ENCODE measurements around the gene SPTBN5. TPM values are rescaled to one million over a fixed set of nuclear protein-coding genes. Genes with fewer than 3 reads are reported as not detected.

SPTBN5 gene
- total RNA-seq, 2 donors from 2014 or later, result 2.0 to 2.8 TPM

GRCh38 chr15:41799488-41799805 lies 94.4 kb downstream of the SPTBN5 start:
- no peak overlapping the region for H3K4me3 Mint-ChIP-seq
- H3K36me3 Mint-ChIP-seq (ENCODE audit: low read depth), result peaks cover 20% of the 10 kb centered on the region
- no peak for DNase-seq
- TF ChIP-seq CTCF (conservative IDR thresholded peaks at IDR 0.05), result no peak
- no peak overlapping the region for H3K9ac ChIP-seq (ENCODE audit: extremely low read depth, low read length, poor library complexity, severe bottlenecking)
- no peaks in the 10 kb centered on the region for H3K27me3 Mint-ChIP-seq (ENCODE audit: insufficient read depth)
- H3K27ac Mint-ChIP-seq, result no peak overlapping the region
- no peaks in the 10 kb centered on the region for H3K27me3 ChIP-seq (ENCODE audit: control insufficient read depth, insufficient read depth, low read length, poor library complexity, severe bottlenecking)
- no peak overlapping the region for H3K27ac ChIP-seq (ENCODE audit: low read depth, low read length)
- 94 to 100% methylated on average over 4 to 5 of the region's 5 CpGs for WGBS, 2 experiments (ENCODE audit: insufficient coverage in 1 of 2, insufficient read length in 1 of 2)
- H3K9me3 Mint-ChIP-seq, result no peaks in the 10 kb centered on the region
- peaks cover 2% of the 10 kb centered on the region for H3K36me3 ChIP-seq (ENCODE audit: control insufficient read depth, insufficient read depth, low read length)
- H3K4me3 ChIP-seq (ENCODE audit: low read length), result no peak overlapping the region
- H3K4me1 Mint-ChIP-seq, result peaks cover 3% of the 10 kb centered on the region
- H3K9me3 ChIP-seq (ENCODE audit: control insufficient read depth, low read length), result no peaks in the 10 kb centered on the region
- no peaks in the 10 kb centered on the region for H3K4me1 ChIP-seq (ENCODE audit: control insufficient read depth, insufficient read depth, low read length)

GRCh38 chr15:41798607-41799487 lies 95.0 kb downstream of the SPTBN5 start:
- TF ChIP-seq CTCF (conservative IDR thresholded peaks at IDR 0.05), result no peak
- DNase-seq, result no peak
- Mint-ChIP-seq H3K9me3 (no peaks in the 10 kb centered on the region), H3K4me1 (peaks cover 3% of the 10 kb centered on the region), H3K4me3 (no peak overlapping the region), H3K36me3 (ENCODE audit: low read depth) (peaks cover 20% of the 10 kb centered on the region), H3K27ac (no peak overlapping the region), H3K27me3 (ENCODE audit: insufficient read depth) (no peaks in the 10 kb centered on the region)
- 91% methylated on average over 5 to 9 of the region's 9 CpGs for WGBS, 2 experiments (ENCODE audit: insufficient coverage in 1 of 2, insufficient read length in 1 of 2)
- H3K9ac ChIP-seq (ENCODE audit: extremely low read depth, low read length, poor library complexity, severe bottlenecking), result no peak overlapping the region
- no peak overlapping the region for H3K27ac ChIP-seq (ENCODE audit: low read depth, low read length)
- no peak overlapping the region for H3K4me3 ChIP-seq (ENCODE audit: low read length)
- no peaks in the 10 kb centered on the region for H3K27me3 ChIP-seq (ENCODE audit: control insufficient read depth, insufficient read depth, low read length, poor library complexity, severe bottlenecking)
- peaks cover 2% of the 10 kb centered on the region for H3K36me3 ChIP-seq (ENCODE audit: control insufficient read depth, insufficient read depth, low read length)
- H3K9me3 ChIP-seq (ENCODE audit: control insufficient read depth, low read length), result no peaks in the 10 kb centered on the region
- no peaks in the 10 kb centered on the region for H3K4me1 ChIP-seq (ENCODE audit: control insufficient read depth, insufficient read depth, low read length)

Small RNAs within 50 kb of the gene (microRNA-seq; reads per million reads assigned to microRNA genes)
- not detected for gene MIR4310 (ENCODE audit: borderline microRNAs expressed)

Other genes starting within 250 kb of the SPTBN5 start
- 10 to 100 TPM; 58.5 to 62.6 TPM for gene MGA, start 233.6 kb downstream of the SPTBN5 start, total RNA-seq
- gene MAPKBP1, start 119.6 kb downstream of the SPTBN5 start, total RNA-seq, result 10 to 100 TPM; 16.7 to 26.3 TPM
- gene JMJD7, start 66.0 kb downstream of the SPTBN5 start, total RNA-seq, result 10 to 100 TPM; 18.4 to 22.1 TPM
- gene PLA2G4B, start 55.2 kb downstream of the SPTBN5 start, total RNA-seq, result 10 to 100 TPM in 1 of 2 donors, 1 to 10 TPM in 1; 6.9 to 10.1 TPM
- gene EHD4, start 78.5 kb upstream of the SPTBN5 start, total RNA-seq, result 10 to 100 TPM; 16.9 to 17.3 TPM
- not detected for gene PLA2G4E, start 127.0 kb upstream of the SPTBN5 start, total RNA-seq
- gene PLA2G4D, start 200.5 kb upstream of the SPTBN5 start, total RNA-seq, result not detected